B cell (primary cell): ENCODE results near the gene TBX10. TPM values are rescaled to one million over a fixed set of nuclear protein-coding genes. Genes with fewer than 3 reads are reported as not detected.
"Not testable (repeated sequence)": the region's sequence is repeated elsewhere in the genome, so short reads cannot be mapped to it uniquely, and the experiment has no call there.

Experiments used
- ATAC-seq: fragments of 200-7000 bp; cut with Tn5 transposase; one replicate; pipeline ENCODE4 v1.10.0; 2021; ENCODE audit warnings: low read depth, mild to moderate bottlenecking, moderate number of reproducible peaks, moderate library complexity
- CTCF ChIA-PET: fragments of 350-600 bp; sonication (Branson Sonifier 250); formaldehyde crosslinking; loops from one replicate; lab custom pipeline; 2021; ENCODE audit warnings: antibody characterized with exemption, inconsistent platforms; lab: Charles Lee
- POLR2A ChIA-PET: fragments of 350-600 bp; sonication (Branson Sonifier 250); formaldehyde crosslinking; loops from one replicate; lab custom pipeline; 2021; ENCODE audit warnings: antibody characterized with exemption; lab: Charles Lee
- DNase-seq: peaks from one replicate; pipeline ENCODE4 v3.0.0; 2013
- H2AFZ ChIP-seq: 2 replicates; pipeline ENCODE4 v1.6.1; 2012; ENCODE audit warnings: mild to moderate bottlenecking, low read depth, low read length; ENCODE audit not compliant: insufficient read depth, poor library complexity, severe bottlenecking
- H3K27ac ChIP-seq, 2 donors: 1 replicate in 1 of 2; 2 replicates in 1 of 2; pipeline ENCODE4 v1.5.1; 2012 to 2013; ENCODE audit warnings: low read length in 2 of 2, mild to moderate bottlenecking in 2 of 2, moderate library complexity in 1 of 2
- H3K27me3 ChIP-seq, 4 experiments: fragments of 200-600 bp in 1 of 4; sonication (generic) in 1 of 4; replicated peaks in 1 of 4; 1 replicate in 2 of 4; 2 replicates in 2 of 4; pipeline versions ENCODE4 v1.6.1 to v1.7.0; 2013 to 2016; ENCODE audit warnings: low read length in 3 of 4, mild to moderate bottlenecking in 2 of 4, mixed read lengths in 1 of 4, moderate library complexity in 1 of 4; ENCODE audit not compliant: insufficient read depth in 4 of 4, control insufficient read depth in 3 of 4; ENCODE audit errors: control extremely low read depth in 1 of 4
- H3K36me3 ChIP-seq, 2 experiments: replicated peaks in 1 of 2; 1 replicate in 1 of 2; 2 replicates in 1 of 2; pipeline versions ENCODE4 v1.6.1 to v1.7.1; 2013; ENCODE audit warnings: low read length in 1 of 2; ENCODE audit not compliant: insufficient read depth in 2 of 2, control insufficient read depth in 1 of 2; ENCODE audit errors: control extremely low read depth in 1 of 2, extremely low read depth in 1 of 2
- H3K4me1 ChIP-seq, 2 donors: fragments of 200-600 bp in 1 of 2; sonication (generic) in 1 of 2; 1 replicate in 1 of 2; 2 replicates in 1 of 2; pipeline versions ENCODE4 v1.5.1 to v1.6.1; 2013 to 2017; ENCODE audit warnings: low read length in 2 of 2; ENCODE audit not compliant: control insufficient read depth in 2 of 2, insufficient read depth in 2 of 2
- H3K4me2 ChIP-seq: replicated peaks from 2 replicates; pipeline ENCODE3; 2012; ENCODE audit warnings: mild to moderate bottlenecking, low read depth, low read length; ENCODE audit not compliant: poor library complexity, severe bottlenecking
- H3K4me3 ChIP-seq, 5 experiments: fragments of 200-600 bp in 1 of 5; sonication (generic) in 1 of 5; 1 replicate in 3 of 5; 2 replicates in 2 of 5; pipeline versions ENCODE4 v1.5.1 to v1.7.0; 2011 to 2016; ENCODE audit warnings: low read length in 4 of 5, mild to moderate bottlenecking in 4 of 5, low read depth in 2 of 5, control low read depth in 1 of 5, moderate library complexity in 1 of 5; ENCODE audit not compliant: insufficient read depth in 1 of 5; ENCODE audit errors: control extremely low read depth in 1 of 5, extremely low read depth in 1 of 5
- H3K79me2 ChIP-seq: fragments of 200-600 bp; sonication (generic); one replicate; pipeline ENCODE4 v1.6.0; 2016; ENCODE audit warnings: low read length; ENCODE audit not compliant: control insufficient read depth, insufficient read depth
- H3K9ac ChIP-seq: fragments of 200-600 bp; sonication (generic); 2 replicates; pipeline ENCODE4 v1.6.1; 2017; ENCODE audit warnings: mild to moderate bottlenecking, low read length, moderate library complexity
- H3K9me3 ChIP-seq, 3 donors: one replicate each; pipeline versions ENCODE4 v1.6.1 to v1.7.1; 2013; ENCODE audit warnings: low read length in 2 of 3; ENCODE audit not compliant: control insufficient read depth in 2 of 3, insufficient read depth in 1 of 3; ENCODE audit errors: control extremely low read depth in 1 of 3
- H4K20me1 ChIP-seq: 2 replicates; pipeline ENCODE4 v1.6.0; 2012; ENCODE audit warnings: mild to moderate bottlenecking, low read length; ENCODE audit not compliant: insufficient read depth, control insufficient read depth, poor library complexity, severe bottlenecking
- H3K27ac Mint-ChIP-seq: one replicate; pipeline ENCODE4 v1.8.0; 2021; ENCODE audit warnings: mixed read lengths
- H3K27me3 Mint-ChIP-seq: one replicate; pipeline ENCODE4 v1.8.0; 2021; ENCODE audit warnings: mixed read lengths
- H3K4me1 Mint-ChIP-seq: one replicate; pipeline ENCODE4 v1.8.0; 2021; ENCODE audit warnings: mixed read lengths
- H3K4me3 Mint-ChIP-seq: one replicate; pipeline ENCODE4 v1.8.0; 2021; ENCODE audit warnings: mixed read lengths
- H3K9me3 Mint-ChIP-seq: one replicate; pipeline ENCODE4 v1.8.0; 2022; ENCODE audit warnings: mixed read lengths; ENCODE audit not compliant: insufficient read depth
- CTCF ChIP-seq: fragments of 200-600 bp; IDR thresholded peaks from one replicate; pipeline ENCODE4 v1.8.0; 2022; ENCODE audit warnings: antibody characterized with exemption, mild to moderate bottlenecking
- EZH2 ChIP-seq: IDR thresholded peaks from 2 replicates; pipeline ENCODE4 v1.6.1; 2012; ENCODE audit warnings: borderline replicate concordance, low read depth, mild to moderate bottlenecking, moderate library complexity, low read length; ENCODE audit not compliant: insufficient read depth, poor library complexity, severe bottlenecking
- WGBS: methylation state at CpG from one replicate; pipeline ENCODE4 v1.1.5; 2013; ENCODE audit warnings: missing lambda C conversion rate; ENCODE audit not compliant: insufficient coverage; 5-methylcytosine and 5-hydroxymethylcytosine counted together
- intact Hi-C: fragments of 100-400 bp; cut with micrococcal nuclease; formaldehyde crosslinking; loops from one replicate; pipeline ENCODE4 v1.10.0; 2022
- polyA plus RNA-seq: library from polyadenylated mRNA; depleted of rRNA; stranded (reverse); fragments of >200 nt; gene quantifications from 2 replicates; pipeline ENCODE4 v1.2.3, GENCODE V29; 2012
- total RNA-seq, 2 donors: library from RNA; stranded (reverse); fragments of 120-200 nt in 1 of 2; gene quantifications; 1 replicate in 1 of 2; 2 replicates in 1 of 2; pipeline versions ENCODE4 v1.2.3 to v1.2.4, GENCODE V29; 2013 to 2022

The TBX10 gene
- total and polyA plus RNA-seq, 2 donors (not counting 1 experiment from before 2014, with no cell fraction given), result not detected

GRCh38 chr11:67662142-67662834 lies 22.7 kb upstream of the TBX10 start:
- TF ChIP-seq CTCF, result no peak
- TF ChIP-seq EZH2, result no peak
- Mint-ChIP-seq H3K4me3 (no peak overlapping the region), H3K27me3 (no peaks in the 10 kb centered on the region), H3K9me3 (no peaks in the 10 kb centered on the region), H3K27ac (peak overlapping the region; percentile 79), H3K4me1 (peaks cover 7% of the 10 kb centered on the region)
- no peak overlapping the region for H3K4me2 ChIP-seq
- no peaks in the 10 kb centered on the region for H3K36me3 ChIP-seq
- peaks cover 0 to 4% (median 4%) of the 10 kb centered on the region in 3 donors for H3K9me3 ChIP-seq
- H4K20me1 ChIP-seq, result no peaks in the 10 kb centered on the region
- peaks cover 20 to 22% of the 10 kb centered on the region in 2 donors for H3K4me1 ChIP-seq
- ChIA-PET CTCF (interaction anchor here (1.0 to 9.0 kb wide), 5 partner anchors 14 to 90 kb away, joined by 3 to 149 read pairs (median 13); partner anchors contain the start of genes ACY3 and NUDT8), POLR2A (no interaction called here)
- ATAC-seq (no peak), DNase-seq (no peak)
- H2AFZ ChIP-seq, result no peak overlapping the region
- H3K27ac ChIP-seq, result no peak overlapping the region
- H3K4me3 ChIP-seq, result no peak overlapping the region
- WGBS, result 97% methylated on average over 12 of the region's 12 CpGs
- H3K27me3 ChIP-seq, result peaks cover 0 to 3% (median 0%) of the 10 kb centered on the region in 4 experiments
- no peaks in the 10 kb centered on the region for H3K79me2 ChIP-seq
- no peak overlapping the region for H3K9ac ChIP-seq
- intact Hi-C loops, result no loop called here

- POLR2A ChIA-PET, H3K27me3 Mint-ChIP-seq: not testable (repeated sequence)
- CTCF ChIA-PET, result interaction anchor here (0.5 to 9.0 kb wide), 5 partner anchors 11 to 43 kb away, joined by 3 to 149 read pairs (median 13); partner anchors contain the start of genes ACY3 and NUDT8
Measured at GRCh38 chr11:67660752-67661151, 21.2 kb upstream of the TBX10 start.

More at GRCh38 chr11:67660752-67661151, 21.2 kb upstream of the TBX10 start:
- H3K27me3 ChIP-seq, H4K20me1 ChIP-seq, H3K79me2 ChIP-seq, intact Hi-C loops, H3K4me2 ChIP-seq, H3K4me3 ChIP-seq, H2AFZ ChIP-seq, H3K9ac ChIP-seq, H3K27ac Mint-ChIP-seq, H3K9me3 Mint-ChIP-seq, H3K4me1 Mint-ChIP-seq, H3K36me3 ChIP-seq, ATAC-seq, H3K4me3 Mint-ChIP-seq, H3K27ac ChIP-seq, DNase-seq: not testable (repeated sequence)
- 100% methylated on average over 2 of the region's 5 CpGs for WGBS
- peaks cover 0 to 18% (median 15%) of the 10 kb centered on the region in 3 donors for H3K9me3 ChIP-seq
- H3K4me1 ChIP-seq, result peaks cover 8 to 11% of the 10 kb centered on the region in 2 donors
